Measurements from ENCODE around the gene ZP1.
A peak's percentile ranks its signal among the peaks of the same experiment; 100 is the strongest.

ZP1 gene

GRCh38 chr11:60875366-60876167 is 8.2 kb downstream of the ZP1 start:
- no peak for DNase-seq (ENCODE audit: low read depth in 2 of 2)

GRCh38 chr11:60876168-60876485 is 8.8 kb downstream of the ZP1 start:
- DNase-seq (ENCODE audit: low read depth in 2 of 2) = no peak

GRCh38 chr11:60878245-60879101 is 11.1 kb downstream of the ZP1 start:
- no peak for DNase-seq (ENCODE audit: low read depth in 2 of 2)

- DNase-seq (ENCODE audit: low read depth in 2 of 2) = no peak
Observed at GRCh38 chr11:60879104-60879503, 11.8 kb downstream of the ZP1 start.

- no peak for DNase-seq (ENCODE audit: low read depth in 2 of 2)
Observed at GRCh38 chr11:60879971-60880588, 12.7 kb downstream of the ZP1 start.

DNA sequence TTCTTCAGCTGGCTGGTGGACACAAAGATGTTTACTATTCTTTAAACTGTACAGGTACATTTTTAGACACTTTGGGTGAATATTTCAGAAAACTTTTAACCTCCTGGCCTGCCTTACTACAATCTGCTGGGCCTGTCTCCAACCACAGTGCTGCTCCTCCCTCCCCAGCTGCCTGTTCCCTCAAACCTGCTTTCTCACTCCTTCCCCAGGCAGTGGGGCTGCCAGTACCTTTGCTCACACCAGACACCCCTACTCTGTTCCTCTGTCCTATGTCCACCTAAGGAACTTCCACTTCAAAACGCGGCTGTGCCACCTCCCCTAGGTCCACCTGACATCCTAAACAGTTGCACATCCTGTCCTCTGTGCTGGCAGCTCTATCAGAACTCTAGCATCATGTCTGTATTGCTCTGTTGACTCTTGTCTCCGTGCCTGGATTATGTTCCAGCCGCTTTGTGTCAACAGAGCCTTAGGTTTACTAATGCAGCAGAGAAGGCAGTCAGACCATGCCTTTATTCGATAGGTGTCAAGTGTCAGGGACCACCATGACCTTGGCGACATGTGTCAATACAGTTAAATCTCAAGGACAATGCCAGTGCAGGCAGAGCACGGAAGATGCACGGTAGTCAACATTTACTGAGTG is 13.4 kb downstream of the ZP1 start:
- DNase-seq (ENCODE audit: low read depth in 2 of 2) = no peak

DNA sequence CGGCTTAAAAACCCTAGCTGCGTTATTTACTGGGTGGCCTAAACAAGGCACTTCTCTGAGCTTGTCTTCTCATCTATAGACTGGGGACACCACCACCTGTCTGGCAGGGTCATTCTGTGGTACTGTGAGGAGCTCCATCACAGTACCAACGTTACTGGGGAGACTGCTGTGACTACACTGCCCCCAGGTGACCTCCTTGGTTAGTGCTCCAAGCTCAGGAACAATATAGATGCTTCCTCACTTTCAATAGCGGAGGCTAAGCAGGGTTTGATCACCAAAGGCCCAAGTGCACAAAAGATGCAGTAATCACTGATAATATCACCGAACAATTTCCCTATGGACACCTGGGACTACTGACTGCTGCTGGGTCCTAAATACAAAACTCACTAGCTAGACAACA is 20.2 kb downstream of the ZP1 start:
- no peak for DNase-seq (ENCODE audit: low read depth in 2 of 2)

DNA sequence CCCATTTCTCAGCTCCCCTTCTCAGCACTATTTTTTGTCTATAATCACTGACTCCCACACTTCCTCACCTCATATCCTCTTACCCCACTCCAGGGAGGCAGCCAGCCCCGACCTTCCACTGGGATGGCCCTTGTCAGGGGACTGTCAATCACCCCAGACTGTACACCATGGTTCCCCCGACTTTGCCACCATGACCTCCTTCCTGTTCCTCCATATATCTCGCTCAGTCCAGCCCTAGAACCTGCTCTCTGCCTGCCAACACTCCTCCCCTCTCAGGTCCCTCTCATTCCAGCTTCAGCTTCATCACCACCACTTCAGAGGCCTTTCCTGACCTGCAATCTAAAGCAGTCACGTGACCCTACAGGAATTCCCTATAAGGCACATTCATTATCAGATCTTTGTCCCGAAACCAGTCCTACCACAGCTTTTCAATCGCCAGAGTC is 22.5 kb downstream of the ZP1 start:
- DNase-seq (ENCODE audit: low read depth in 2 of 2) = no peak

GRCh38 chr11:60890696-60891095 is 23.4 kb downstream of the ZP1 start:
- no peak for DNase-seq (ENCODE audit: low read depth in 2 of 2)

- no peak for DNase-seq (ENCODE audit: low read depth in 2 of 2)
Observed at GRCh38 chr11:60891103-60891741, 23.9 kb downstream of the ZP1 start.

DNA sequence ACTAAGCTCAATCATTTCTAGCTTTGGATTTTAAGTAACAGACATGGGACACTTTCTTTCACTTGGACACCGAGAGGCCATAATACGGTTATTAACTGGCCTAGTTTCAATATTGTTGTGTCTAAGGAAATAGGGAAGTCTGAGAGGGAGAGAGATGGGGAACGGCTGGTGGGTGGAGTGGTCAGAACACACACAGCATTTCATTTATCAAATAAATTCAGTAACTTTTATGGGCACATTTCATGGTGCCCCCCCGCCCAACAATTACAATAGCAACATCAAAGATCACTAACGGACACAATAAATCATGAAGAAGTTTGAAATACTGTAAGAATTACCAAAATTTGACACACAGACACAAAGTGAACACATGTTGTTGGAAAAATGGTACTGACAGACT is 28.3 kb downstream of the ZP1 start:
- DNase-seq (ENCODE audit: low read depth in 2 of 2) = no peak

- no peak for DNase-seq (ENCODE audit: low read depth in 2 of 2)
Observed at GRCh38 chr11:60897496-60897895, 30.2 kb downstream of the ZP1 start.

GRCh38 chr11:60899046-60899936 is 31.9 kb downstream of the ZP1 start:
- no peak for DNase-seq (ENCODE audit: low read depth in 2 of 2)

- no peak for DNase-seq (ENCODE audit: low read depth in 2 of 2)
Observed at GRCh38 chr11:60899977-60900376, 32.6 kb downstream of the ZP1 start.

DNA sequence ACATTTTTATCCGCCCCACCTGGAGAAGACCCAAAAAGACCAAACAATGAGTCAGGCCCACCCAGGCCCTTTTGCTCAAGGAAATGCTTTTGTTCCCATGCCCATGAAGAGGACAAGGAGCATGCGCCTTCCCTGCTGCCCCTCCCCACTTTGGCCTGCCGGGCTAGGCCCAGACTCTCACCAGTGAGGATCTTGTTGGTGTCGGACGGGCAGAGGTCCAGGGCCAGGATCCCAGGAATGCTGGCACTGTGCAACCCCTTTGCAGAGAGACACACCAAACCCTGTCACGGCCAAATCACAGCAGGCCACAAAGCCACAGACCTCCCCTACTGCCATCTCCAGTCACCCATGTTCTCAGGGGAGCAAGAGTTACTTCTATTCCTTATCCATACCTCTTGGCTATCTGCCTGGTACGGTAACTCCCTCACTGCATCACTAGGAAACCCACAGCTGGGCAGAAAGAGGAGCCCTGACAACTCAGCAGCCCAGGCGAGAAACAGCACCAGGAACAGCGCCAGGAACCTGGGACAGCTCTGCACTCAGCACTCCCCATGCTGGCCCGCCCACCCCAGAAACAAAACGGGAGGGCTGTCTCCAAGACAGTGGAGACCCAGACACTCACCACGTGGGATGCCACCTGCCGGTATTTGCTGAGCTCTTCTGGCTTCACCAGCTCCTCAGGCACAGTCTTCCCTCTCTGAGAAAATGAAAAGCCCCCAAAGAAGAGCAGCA is 33.5 kb downstream of the ZP1 start:
- no peak for DNase-seq (ENCODE audit: low read depth in 2 of 2)

GRCh38 chr11:60902625-60903024 is 35.3 kb downstream of the ZP1 start:
- no peak for DNase-seq (ENCODE audit: low read depth in 2 of 2)

- DNase-seq (ENCODE audit: low read depth in 2 of 2) = no peak
Observed at GRCh38 chr11:60905047-60905446, 37.7 kb downstream of the ZP1 start.

GRCh38 chr11:60905551-60906113 is 38.3 kb downstream of the ZP1 start:
- DNase-seq (ENCODE audit: low read depth in 2 of 2) = no peak

DNA sequence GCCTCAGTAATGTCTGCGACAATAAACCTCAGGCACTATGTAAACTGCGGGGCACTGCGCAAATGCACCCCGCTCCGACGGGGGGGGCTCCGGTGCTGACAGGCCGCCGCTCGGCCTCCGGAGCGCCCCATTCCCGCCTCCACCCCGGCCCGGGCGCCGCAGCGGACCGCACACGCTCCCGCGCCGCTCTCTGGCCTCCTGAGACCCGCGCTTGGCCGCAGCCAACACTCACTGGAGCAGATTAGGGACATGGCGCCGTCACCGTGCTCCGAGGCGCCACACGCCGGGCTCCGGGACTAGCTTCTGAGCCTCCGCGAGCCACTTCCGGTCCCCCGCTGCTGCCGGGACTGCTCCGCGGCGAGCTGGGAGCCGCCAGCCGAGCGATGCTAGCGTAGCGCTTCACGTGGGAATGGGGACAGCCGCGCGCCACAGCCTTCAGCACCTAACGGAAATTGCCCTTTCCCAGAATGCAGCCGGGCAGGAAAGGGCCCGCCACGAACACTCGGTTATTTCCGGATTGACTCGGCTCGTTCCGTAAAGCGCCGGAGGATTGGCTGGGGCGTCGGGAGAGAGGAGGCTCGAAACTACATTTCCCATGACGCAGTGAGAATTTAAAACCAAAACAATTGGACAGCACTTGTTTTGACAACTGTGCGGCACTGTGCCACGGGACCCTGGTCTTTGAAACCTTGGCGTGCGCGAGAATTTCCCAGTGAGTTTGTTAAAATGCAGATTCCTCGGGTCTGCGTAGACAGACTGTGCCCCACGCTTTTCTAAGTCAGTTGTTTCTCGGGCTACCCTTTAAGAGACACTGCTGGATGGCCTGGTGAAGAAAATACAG is 39.0 kb downstream of the ZP1 start, which contains the start of gene PRPF19:
PRPF19 (minus strand) TSS at position 454 of the 841 bp plus-strand sequence; CDS start at position 251, 203 bp downstream.
- peak; percentile 93 to 94 for DNase-seq (ENCODE audit: low read depth in 2 of 2)

All from stimulated activated CD8-positive, alpha-beta memory T cell treated with anti-CD3 and anti-CD28 coated beads, Interleukin-2, amount 100 ng/mL, for 1 hour (primary cell).